ENCODE results near the gene SYT1. TPM values are rescaled to one million over a fixed set of nuclear protein-coding genes. Genes with fewer than 3 reads are reported as not detected.

Gene SYT1
- total and polyA plus RNA-seq, 2 of the 8 experiments (the other 6 are each of a cell fraction or from before 2014, with no cell fraction given) = 11.0 to 34.6 TPM

DNA sequence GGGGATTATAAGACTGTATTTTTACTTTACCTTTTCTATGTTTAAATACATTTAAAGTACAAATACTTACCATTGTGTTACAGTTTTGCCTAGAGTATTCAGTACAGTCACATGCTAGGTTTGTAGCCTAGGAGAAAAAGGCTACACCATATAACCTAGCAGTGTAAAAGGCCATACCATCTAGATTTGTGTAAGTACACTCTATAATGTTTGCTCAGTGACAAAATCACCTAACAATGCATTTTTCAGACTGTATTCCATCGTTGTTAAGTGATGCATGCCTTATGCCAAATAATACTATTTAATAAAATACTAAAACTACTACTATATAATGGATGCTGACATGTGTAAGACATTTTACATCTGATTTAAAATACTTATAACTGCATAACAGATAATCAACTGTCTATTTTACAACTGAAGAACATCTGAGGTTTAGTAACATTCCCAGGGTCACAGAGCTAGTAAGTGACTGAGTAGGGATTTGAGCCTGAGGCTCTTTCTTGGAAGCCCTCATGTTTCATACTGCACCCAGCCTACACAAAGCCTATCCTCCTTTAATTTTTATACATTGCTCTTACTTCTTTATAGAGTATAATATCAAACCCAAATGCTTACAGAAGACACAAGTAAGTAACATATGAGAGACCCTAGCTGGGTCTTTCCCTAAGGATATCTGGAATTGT lies 296.8 kb downstream of the SYT1 start (continued):
- TF ChIP-seq CHD7 (IDR thresholded peaks at IDR 0.05; ENCODE audit: insufficient replicate concordance, low read length) = no peak
- no peak for TF ChIP-seq MAFK (IDR thresholded peaks at IDR 0.05; ENCODE audit: low read depth, low read length)
- TF ChIP-seq SP4 (IDR thresholded peaks at IDR 0.05; ENCODE audit: low read length) = no peak
- no peak for TF ChIP-seq HDAC2 (IDR thresholded peaks at IDR 0.05; ENCODE audit: borderline replicate concordance in 1 of 2, low read depth in 2 of 2, low read length in 2 of 2)
- no peak for TF ChIP-seq SP2 (IDR thresholded peaks at IDR 0.05; ENCODE audit: low read length)
- TF ChIP-seq RBBP5 (IDR thresholded peaks at IDR 0.05; ENCODE audit: borderline replicate concordance, low read depth, low read length) = no peak
- TF ChIP-seq KDM1A (IDR thresholded peaks at IDR 0.05; ENCODE audit: borderline replicate concordance, low read length) = no peak
- TF ChIP-seq POU5F1 (IDR thresholded peaks at IDR 0.05; ENCODE audit: low read depth, low read length) = no peak
- TF ChIP-seq GTF2F1 (IDR thresholded peaks at IDR 0.05; ENCODE audit: borderline replicate concordance, low read depth, low read length) = no peak

Measured in H1 (cell line).